Caco-2 (cell line): ENCODE results near the gene MVB12B. TPM values are rescaled to one million over a fixed set of nuclear protein-coding genes. Genes with fewer than 3 reads are reported as not detected.

Experiments used
- BruUV-seq: library from RNA; stranded (reverse); fragments of 400-500 nt; replicated peaks from 2 replicates; lab custom pipeline; 2021; lab: Mats Ljungman, UMichigan
- CTCF ChIA-PET: fragments of 300-600 bp; sonication (Branson Sonifier 250); formaldehyde crosslinking; loops from one replicate; lab custom pipeline; 2022; ENCODE audit warnings: antibody characterized with exemption; lab: Charles Lee
- POLR2A ChIA-PET: fragments of 300-600 bp; sonication (Branson Sonifier 250); formaldehyde crosslinking; loops from one replicate; lab custom pipeline; 2022; ENCODE audit warnings: antibody characterized with exemption; lab: Charles Lee
- DNase-seq, 2 experiments: peaks; one replicate each; pipeline versions ENCODE4 v3.0.0 to v3.0.0-alpha.2; 2020 to 2022
- H3K27me3 ChIP-seq: replicated peaks from 2 replicates; pipeline ENCODE4 v1.6.0; 2011; ENCODE audit warnings: low read length; ENCODE audit not compliant: control insufficient read depth, insufficient read depth
- H3K36me3 ChIP-seq: 2 replicates; pipeline ENCODE4 v1.5.1; 2011; ENCODE audit warnings: low read length; ENCODE audit not compliant: control insufficient read depth, insufficient read depth
- H3K4me1 ChIP-seq: fragments of 250-450 bp; sonication (Bioruptor Pico); 2 replicates; pipeline ENCODE4 v1.5.1; 2020; ENCODE audit warnings: mild to moderate bottlenecking
- H3K4me3 ChIP-seq: 2 replicates; pipeline ENCODE4 v1.5.1; 2011; ENCODE audit warnings: low read depth, mild to moderate bottlenecking, control low read depth, low read length
- H3K9me3 ChIP-seq: fragments of 250-450 bp; sonication (Bioruptor Pico); 2 replicates; pipeline ENCODE4 v1.5.1; 2020; ENCODE audit warnings: mild to moderate bottlenecking, moderate library complexity
- H3K27ac Mint-ChIP-seq: one replicate; pipeline ENCODE4 v1.8.0; 2022; ENCODE audit warnings: mixed read lengths; ENCODE audit not compliant: unreplicated experiment
- H3K27me3 Mint-ChIP-seq: one replicate; pipeline ENCODE4 v1.8.0; 2022; ENCODE audit warnings: mixed read lengths; ENCODE audit not compliant: insufficient read depth, unreplicated experiment
- H3K36me3 Mint-ChIP-seq: one replicate; pipeline ENCODE4 v1.8.0; 2022; ENCODE audit warnings: mild to moderate bottlenecking, mixed read lengths; ENCODE audit not compliant: insufficient read depth, unreplicated experiment
- H3K4me1 Mint-ChIP-seq: one replicate; pipeline ENCODE4 v1.8.0; 2022; ENCODE audit warnings: low read depth, mixed read lengths; ENCODE audit not compliant: unreplicated experiment
- H3K4me3 Mint-ChIP-seq: one replicate; pipeline ENCODE4 v1.8.0; 2022; ENCODE audit warnings: mild to moderate bottlenecking, moderate library complexity, mixed read lengths; ENCODE audit not compliant: unreplicated experiment
- H3K9me3 Mint-ChIP-seq: one replicate; pipeline ENCODE4 v1.8.0; 2022; ENCODE audit warnings: mixed read lengths; ENCODE audit not compliant: unreplicated experiment
- intact Hi-C: fragments of 100-400 bp; cut with micrococcal nuclease; formaldehyde crosslinking; loops from one replicate; pipeline ENCODE4 v1.10.0; 2022; ENCODE audit not compliant: unreplicated experiment
- total RNA-seq: library from RNA; stranded (reverse); gene quantifications from 2 replicates; pipeline ENCODE4 v1.2.3, GENCODE V29; 2022
- TF ChIP-seq, protein P1 (sequence below), 2 experiments: fragments of 200-600 bp in 1 of 2; IDR thresholded peaks; 1 replicate in 1 of 2; 2 replicates in 1 of 2; pipeline versions ENCODE4 v1.5.1 to v1.8.0; 2011 to 2022; ENCODE audit warnings: antibody characterized with exemption in 1 of 2, control low read depth in 1 of 2, inconsistent platforms in 1 of 2, low read depth in 1 of 2, low read length in 1 of 2, mild to moderate bottlenecking in 1 of 2, moderate library complexity in 1 of 2; ENCODE audit not compliant: insufficient read depth in 1 of 2, severe bottlenecking in 1 of 2, unreplicated experiment in 1 of 2

Gene MVB12B
- total RNA-seq, 1 experiment from 2014 or later = 24.4 TPM

DNA sequence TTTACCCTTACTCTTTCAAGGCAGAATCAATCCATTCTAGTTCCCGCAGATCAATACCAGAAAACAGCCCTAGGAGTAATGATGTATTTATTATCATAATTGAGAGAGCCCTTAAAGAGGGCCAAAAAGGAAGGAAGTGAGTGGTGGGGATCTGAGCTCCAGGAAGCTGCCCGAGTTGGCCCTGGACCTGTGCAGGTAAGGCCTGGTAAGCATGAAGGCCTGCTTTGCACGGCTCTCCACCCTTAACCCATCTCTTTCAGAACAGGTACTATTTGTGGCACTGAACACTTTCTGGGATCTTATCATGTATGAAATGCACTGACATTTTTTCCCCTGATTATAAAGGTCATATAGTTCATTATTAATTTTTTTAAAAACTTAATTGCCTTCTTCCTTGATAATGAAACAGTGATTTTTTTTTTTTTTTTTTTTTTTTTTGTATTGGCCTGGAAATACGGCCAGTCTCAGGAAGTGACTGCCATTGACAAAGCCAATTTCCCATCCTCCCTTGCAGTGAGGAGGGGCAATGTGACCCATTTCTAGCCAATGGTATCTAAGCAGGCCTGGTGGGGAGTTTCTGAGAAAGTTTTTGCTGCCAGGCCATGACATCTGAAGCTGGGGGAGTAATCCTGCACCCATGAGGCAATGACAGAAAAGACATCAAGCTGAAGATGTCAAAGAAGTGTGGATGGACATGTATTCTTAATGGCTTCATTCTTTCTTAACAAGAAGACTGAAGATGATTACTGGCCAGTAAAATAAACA lies 6.3 kb upstream of the MVB12B start:
- H3K4me1 Mint-ChIP-seq = no peaks in the 10 kb centered on the region
- Histone ChIP-seq H3K4me3 (no peak overlapping the region), H3K9me3 (peaks cover 7% of the 10 kb centered on the region), H3K4me1 (no peaks in the 10 kb centered on the region), H3K27me3 (no peaks in the 10 kb centered on the region), H3K36me3 (no peaks in the 10 kb centered on the region)
- no peaks in the 10 kb centered on the region for H3K36me3 Mint-ChIP-seq
- no peak overlapping the region for H3K4me3 Mint-ChIP-seq
- CTCF ChIA-PET = no interaction called here
- TF ChIP-seq, protein P1, sequence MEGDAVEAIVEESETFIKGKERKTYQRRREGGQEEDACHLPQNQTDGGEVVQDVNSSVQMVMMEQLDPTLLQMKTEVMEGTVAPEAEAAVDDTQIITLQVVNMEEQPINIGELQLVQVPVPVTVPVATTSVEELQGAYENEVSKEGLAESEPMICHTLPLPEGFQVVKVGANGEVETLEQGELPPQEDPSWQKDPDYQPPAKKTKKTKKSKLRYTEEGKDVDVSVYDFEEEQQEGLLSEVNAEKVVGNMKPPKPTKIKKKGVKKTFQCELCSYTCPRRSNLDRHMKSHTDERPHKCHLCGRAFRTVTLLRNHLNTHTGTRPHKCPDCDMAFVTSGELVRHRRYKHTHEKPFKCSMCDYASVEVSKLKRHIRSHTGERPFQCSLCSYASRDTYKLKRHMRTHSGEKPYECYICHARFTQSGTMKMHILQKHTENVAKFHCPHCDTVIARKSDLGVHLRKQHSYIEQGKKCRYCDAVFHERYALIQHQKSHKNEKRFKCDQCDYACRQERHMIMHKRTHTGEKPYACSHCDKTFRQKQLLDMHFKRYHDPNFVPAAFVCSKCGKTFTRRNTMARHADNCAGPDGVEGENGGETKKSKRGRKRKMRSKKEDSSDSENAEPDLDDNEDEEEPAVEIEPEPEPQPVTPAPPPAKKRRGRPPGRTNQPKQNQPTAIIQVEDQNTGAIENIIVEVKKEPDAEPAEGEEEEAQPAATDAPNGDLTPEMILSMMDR (IDR thresholded peaks at IDR 0.05; ENCODE audit: insufficient read depth in 1 of 2, low read depth in 1 of 2, low read length in 1 of 2, severe bottlenecking in 1 of 2, unreplicated experiment in 1 of 2) = no peak
- H3K27me3 Mint-ChIP-seq = no peaks in the 10 kb centered on the region
- no peaks in the 10 kb centered on the region for H3K9me3 Mint-ChIP-seq
- no peak for DNase-seq
- no TSS peak for BruUV-seq
- POLR2A ChIA-PET = interaction anchor here (0.6 kb wide), 1 partner anchor 566 kb away, joined by 3 read pairs; no protein-coding TSS in a partner anchor
- intact Hi-C loops = no loop called here
- no peak overlapping the region for H3K27ac Mint-ChIP-seq

DNA sequence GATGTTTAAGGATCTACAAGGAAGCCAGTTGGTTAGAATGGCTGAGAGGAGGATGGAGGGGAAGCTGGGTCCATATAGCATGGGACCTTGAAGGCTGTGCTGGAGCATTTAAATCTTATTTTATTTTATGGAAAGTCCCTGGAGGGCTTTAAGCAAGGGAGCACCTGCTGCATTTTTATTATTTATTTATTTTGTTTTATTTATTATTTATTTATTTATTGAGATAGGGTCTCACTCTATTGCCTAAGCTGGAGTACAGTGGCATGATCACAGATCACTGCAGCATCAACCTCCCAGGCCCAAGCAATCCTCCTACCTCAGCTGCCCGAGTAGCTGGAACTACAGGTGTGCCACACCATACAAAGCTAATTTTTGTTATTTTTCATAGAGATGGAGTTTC lies 4.9 kb upstream of the MVB12B start:
- no TSS peak for BruUV-seq
- Histone ChIP-seq H3K36me3 (no peaks in the 10 kb centered on the region), H3K4me1 (no peaks in the 10 kb centered on the region), H3K4me3 (no peak overlapping the region), H3K9me3 (peaks cover 7% of the 10 kb centered on the region), H3K27me3 (no peaks in the 10 kb centered on the region)
- Mint-ChIP-seq H3K9me3 (no peaks in the 10 kb centered on the region), H3K4me3 (no peak overlapping the region), H3K4me1 (no peaks in the 10 kb centered on the region), H3K27me3 (no peaks in the 10 kb centered on the region), H3K36me3 (no peaks in the 10 kb centered on the region), H3K27ac (no peak overlapping the region)
- ChIA-PET POLR2A (no interaction called here), CTCF (no interaction called here)
- no peak for DNase-seq
- TF ChIP-seq, protein P1 (IDR thresholded peaks at IDR 0.05; ENCODE audit: insufficient read depth in 1 of 2, low read depth in 1 of 2, low read length in 1 of 2, severe bottlenecking in 1 of 2, unreplicated experiment in 1 of 2) = no peak
- intact Hi-C loops = no loop called here

DNA sequence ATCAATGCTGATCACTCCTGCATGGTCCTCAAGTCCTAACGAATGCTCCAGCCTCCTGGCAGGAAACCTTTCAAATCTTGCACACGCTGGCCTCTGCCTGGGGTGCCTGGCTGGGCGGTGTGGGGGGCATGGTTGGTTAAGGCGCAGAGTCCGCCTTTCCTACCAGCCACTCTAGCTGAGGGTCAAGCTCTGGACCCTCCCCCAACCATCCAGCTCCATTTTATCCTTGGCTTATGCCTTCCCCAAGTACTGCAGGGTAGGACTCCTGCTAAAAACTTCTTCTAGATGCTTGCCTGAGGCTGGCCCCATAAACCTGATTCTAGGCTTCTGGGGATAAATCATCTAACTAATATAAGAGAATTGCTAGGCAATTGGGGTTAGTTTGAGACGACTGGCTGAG lies 808 bp upstream of the MVB12B start:
- Mint-ChIP-seq H3K36me3 (no peaks in the 10 kb centered on the region), H3K9me3 (no peaks in the 10 kb centered on the region), H3K4me3 (peak overlapping the region; percentile 77), H3K27me3 (no peaks in the 10 kb centered on the region), H3K27ac (peak overlapping the region; percentile 83), H3K4me1 (no peaks in the 10 kb centered on the region)
- intact Hi-C loops = no loop called here
- ChIA-PET CTCF (interaction anchor here (0.6 to 1.9 kb wide), 3 partner anchors 9 to 227 kb away, joined by 3 to 6 read pairs (median 5); no protein-coding TSS in a partner anchor), POLR2A (interaction anchor here (0.5 to 0.8 kb wide), 2 partner anchors 9 to 10 kb away, joined by 3 to 4 read pairs; no protein-coding TSS in a partner anchor)
- no peak for DNase-seq
- no peaks in the 10 kb centered on the region for H3K27me3 ChIP-seq
- H3K9me3 ChIP-seq = peaks cover 7% of the 10 kb centered on the region
- H3K4me3 ChIP-seq = peak overlapping the region; percentile 60
- BruUV-seq = no TSS peak
- H3K4me1 ChIP-seq = peaks cover 8% of the 10 kb centered on the region; the same call in 1 of the 2 replicates
- no peaks in the 10 kb centered on the region for H3K36me3 ChIP-seq
- TF ChIP-seq, protein P1 (IDR thresholded peaks at IDR 0.05; ENCODE audit: insufficient read depth in 1 of 2, low read depth in 1 of 2, low read length in 1 of 2, severe bottlenecking in 1 of 2, unreplicated experiment in 1 of 2) = no peak
